Measurements from ENCODE around the gene H1-8. TPM values are rescaled to one million over a fixed set of nuclear protein-coding genes. Genes with fewer than 3 reads are reported as not detected.
A peak's percentile ranks its signal among the peaks of the same experiment; 100 is the strongest.

Gene H1-8
- total RNA-seq, 1 experiment from 2014 or later: not detected

GRCh38 chr3:129598000-129598381, 55.0 kb downstream of the H1-8 start:
- Histone ChIP-seq H3K79me2 (ENCODE audit: insufficient read depth, low read length) (peaks cover 3% of the 10 kb centered on the region; the same call in 1 of the 2 replicates), H3K79me1 (ENCODE audit: insufficient read depth, low read depth, low read length, poor library complexity, severe bottlenecking) (no peaks in the 10 kb centered on the region), H3K14ac (ENCODE audit: insufficient read depth, low read length) (no peak overlapping the region), H3K56ac (ENCODE audit: insufficient read length, low read depth, low read length) (no peak overlapping the region), H3K9me3 (ENCODE audit: control insufficient read depth, low read depth, low read length) (no peaks in the 10 kb centered on the region), H4K20me1 (ENCODE audit: control insufficient read depth, insufficient read depth, insufficient read length) (no peaks in the 10 kb centered on the region), H2AK5ac (ENCODE audit: insufficient read length, low read length) (no peak overlapping the region), H4K91ac (ENCODE audit: insufficient read length, low read depth, low read length) (no peak overlapping the region), H3K27ac (ENCODE audit: insufficient read length, low read depth, low read length) (no peak overlapping the region), H3K4me2 (ENCODE audit: insufficient read depth, insufficient read length, low read length) (no peak overlapping the region), H3K4me1 (ENCODE audit: insufficient read depth, low read length) (peaks cover 6% of the 10 kb centered on the region; the same call in 1 of the 2 replicates), H3K9ac (ENCODE audit: extremely low read depth, insufficient read length, low read length) (no peak overlapping the region), H3K4ac (ENCODE audit: low read depth, low read length) (no peak overlapping the region), H2AFZ (ENCODE audit: low read length) (no peak overlapping the region), H3K23ac (ENCODE audit: insufficient read length, low read depth, low read length) (no peak overlapping the region), H4K5ac (ENCODE audit: insufficient read length, low read depth, low read length) (no peak overlapping the region), H3K27me3 (ENCODE audit: insufficient read depth, low read length) (no peaks in the 10 kb centered on the region), H2BK120ac (ENCODE audit: low read depth, low read length, poor library complexity, severe bottlenecking) (no peak overlapping the region), H2BK12ac (ENCODE audit: insufficient read length, low read depth, low read length) (no peak overlapping the region), H3K18ac (ENCODE audit: insufficient read length, low read depth, low read length) (no peak overlapping the region), H3T11ph (ENCODE audit: low read length) (no peak overlapping the region), H2BK15ac (ENCODE audit: low read depth, low read length) (no peak overlapping the region), H3K23me2 (ENCODE audit: insufficient read length, low read depth, low read length, poor library complexity, severe bottlenecking) (no peaks in the 10 kb centered on the region), H4K8ac (replicated peaks; ENCODE audit: insufficient read length, low read depth, low read length) (no peak overlapping the region), H2BK5ac (ENCODE audit: insufficient read length, low read length) (no peak overlapping the region), H2BK20ac (ENCODE audit: low read depth, low read length, poor library complexity, severe bottlenecking) (no peak overlapping the region)
- TF ChIP-seq CTCF (conservative IDR thresholded peaks at IDR 0.05): no peak
- DNase-seq: peak; percentile 66
- WGBS (ENCODE audit: extremely low coverage, insufficient read length, low lambda C conversion rate): no CpG with 5 or more reads among the region's 5 CpGs
- peaks cover 0 to 2% of the 10 kb centered on the region in 2 experiments; a peak in 1 of 5 replicates for H3K9me3 Mint-ChIP-seq
- peaks cover 0 to 1% (median 0%) of the 10 kb centered on the region in 3 experiments; a peak in 2 of 7 replicates for H3K36me3 Mint-ChIP-seq (ENCODE audit: insufficient read depth in 1 of 3, low read depth in 3 of 3)
- peak overlapping the region; percentile 67 to 92 (median 71); a peak in 6 of 7 replicates for H3K27ac Mint-ChIP-seq
- no peaks in the 10 kb centered on the region for H3K27me3 Mint-ChIP-seq (ENCODE audit: low read depth)
- H3K4me3 Mint-ChIP-seq: peak overlapping the region in 1 of 2 experiments; percentile 5; a peak in 1 of 5 replicates
- H3K4me1 Mint-ChIP-seq: peaks cover 67 to 85% of the 10 kb centered on the region in 2 experiments

All from H9 (cell line).